Measurements from ENCODE around the gene MDM2. TPM values are rescaled to one million over a fixed set of nuclear protein-coding genes. Genes with fewer than 3 reads are reported as not detected.

Gene MDM2
- total RNA-seq, 3 donors from 2014 or later, result 74.7 to 92.1 (median 91.3) TPM

GRCh38 chr12:68851592-68852306, 43.8 kb downstream of the MDM2 start:
- Histone ChIP-seq H3K4me1 (ENCODE audit: low read depth) (no peaks in the 10 kb centered on the region), H3K9me3 (no peaks in the 10 kb centered on the region), H3K36me3 (ENCODE audit: low read depth) (no peaks in the 10 kb centered on the region), H3K4me3 (no peak overlapping the region)
- TF ChIP-seq, protein P1, sequence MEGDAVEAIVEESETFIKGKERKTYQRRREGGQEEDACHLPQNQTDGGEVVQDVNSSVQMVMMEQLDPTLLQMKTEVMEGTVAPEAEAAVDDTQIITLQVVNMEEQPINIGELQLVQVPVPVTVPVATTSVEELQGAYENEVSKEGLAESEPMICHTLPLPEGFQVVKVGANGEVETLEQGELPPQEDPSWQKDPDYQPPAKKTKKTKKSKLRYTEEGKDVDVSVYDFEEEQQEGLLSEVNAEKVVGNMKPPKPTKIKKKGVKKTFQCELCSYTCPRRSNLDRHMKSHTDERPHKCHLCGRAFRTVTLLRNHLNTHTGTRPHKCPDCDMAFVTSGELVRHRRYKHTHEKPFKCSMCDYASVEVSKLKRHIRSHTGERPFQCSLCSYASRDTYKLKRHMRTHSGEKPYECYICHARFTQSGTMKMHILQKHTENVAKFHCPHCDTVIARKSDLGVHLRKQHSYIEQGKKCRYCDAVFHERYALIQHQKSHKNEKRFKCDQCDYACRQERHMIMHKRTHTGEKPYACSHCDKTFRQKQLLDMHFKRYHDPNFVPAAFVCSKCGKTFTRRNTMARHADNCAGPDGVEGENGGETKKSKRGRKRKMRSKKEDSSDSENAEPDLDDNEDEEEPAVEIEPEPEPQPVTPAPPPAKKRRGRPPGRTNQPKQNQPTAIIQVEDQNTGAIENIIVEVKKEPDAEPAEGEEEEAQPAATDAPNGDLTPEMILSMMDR (IDR thresholded peaks at IDR 0.05), result no peak
- no peak for DNase-seq
- intact Hi-C loops (cut with DNase I, micrococcal nuclease), result no loop called here
- ATAC-seq, result no peak

DNA sequence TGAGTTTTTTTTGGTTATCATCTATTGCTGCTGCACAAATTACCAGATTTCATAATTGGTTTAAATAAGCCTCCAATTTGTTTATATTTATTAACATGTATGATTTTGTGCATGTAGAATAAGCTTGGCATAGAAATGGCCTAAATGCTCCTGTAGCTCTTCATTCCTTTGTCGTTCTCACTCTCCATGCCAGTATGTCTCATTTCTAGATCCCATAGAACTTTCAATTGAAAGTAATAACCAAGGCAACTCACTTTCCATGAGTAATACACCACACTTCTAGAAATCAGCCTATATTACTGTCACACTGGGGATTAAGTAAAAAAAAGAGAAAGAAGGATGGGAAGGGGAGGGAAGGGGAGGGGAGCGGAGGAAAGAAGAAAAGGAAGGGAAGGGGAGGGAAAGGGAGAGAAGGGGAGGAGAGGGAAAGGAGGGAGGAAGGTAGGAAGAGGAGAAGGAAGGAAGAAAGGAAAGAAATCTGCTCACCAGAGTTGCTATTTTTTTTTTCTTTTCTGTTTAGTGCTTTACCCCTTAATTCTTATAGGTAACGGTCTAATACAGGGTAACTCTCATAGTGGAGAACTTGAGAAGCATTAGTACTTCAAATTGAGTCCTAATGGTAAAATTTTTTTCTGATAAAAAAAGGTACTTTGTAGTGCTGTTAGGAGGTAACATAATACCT, 45.6 kb downstream of the MDM2 start:
- DNase-seq, result no peak
- no peak for ATAC-seq
- TF ChIP-seq, protein P1 (IDR thresholded peaks at IDR 0.05), result no peak
- H3K9me3 ChIP-seq, result no peaks in the 10 kb centered on the region
- intact Hi-C loops (cut with DNase I, micrococcal nuclease), result no loop called here
- H3K4me1 ChIP-seq (ENCODE audit: low read depth), result no peaks in the 10 kb centered on the region
- no peak overlapping the region for H3K4me3 ChIP-seq
- no peaks in the 10 kb centered on the region for H3K36me3 ChIP-seq (ENCODE audit: low read depth)

- intact Hi-C loops (cut with DNase I, micrococcal nuclease), result no loop called here
These were observed 46.1 kb downstream of the MDM2 start for GRCh38 chr12:68854078-68854468.

DNA sequence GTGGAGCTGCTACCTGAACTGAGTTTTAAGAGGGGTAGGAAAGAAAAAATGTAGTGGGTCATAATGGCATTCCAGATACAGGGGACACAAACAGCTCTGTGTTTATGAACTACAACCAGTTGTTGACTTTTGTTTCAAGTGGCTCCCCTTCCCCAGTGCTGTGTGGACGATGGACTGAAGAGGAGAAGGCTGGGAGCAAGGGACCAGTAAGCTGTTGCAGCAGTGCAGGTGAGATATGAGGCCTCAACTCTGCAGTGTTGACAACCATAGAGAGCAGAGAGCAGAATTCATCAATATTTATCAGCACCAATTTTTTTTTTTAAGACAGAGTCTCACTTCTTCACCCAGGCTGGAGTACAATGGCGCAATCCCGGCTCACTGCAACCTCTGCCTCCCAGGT, 46.6 kb downstream of the MDM2 start:
- no peak overlapping the region for H3K4me3 ChIP-seq
- H3K4me1 ChIP-seq (ENCODE audit: low read depth), result no peaks in the 10 kb centered on the region
- ATAC-seq, result no peak
- TF ChIP-seq, protein P1 (IDR thresholded peaks at IDR 0.05), result no peak
- intact Hi-C loops (cut with DNase I, micrococcal nuclease), result no loop called here
- no peak for DNase-seq
- no peaks in the 10 kb centered on the region for H3K9me3 ChIP-seq
- H3K36me3 ChIP-seq (ENCODE audit: low read depth), result no peaks in the 10 kb centered on the region

More at GRCh38 chr12:68854078-68854468, 46.1 kb downstream of the MDM2 start:
- DNase-seq (no peak), ATAC-seq (no peak)
- H3K9me3 ChIP-seq, result no peaks in the 10 kb centered on the region
- TF ChIP-seq, protein P1 (IDR thresholded peaks at IDR 0.05), result no peak
- H3K36me3 ChIP-seq (ENCODE audit: low read depth), result no peaks in the 10 kb centered on the region
- H3K4me3 ChIP-seq, result no peak overlapping the region
- no peaks in the 10 kb centered on the region for H3K4me1 ChIP-seq (ENCODE audit: low read depth)

DNA sequence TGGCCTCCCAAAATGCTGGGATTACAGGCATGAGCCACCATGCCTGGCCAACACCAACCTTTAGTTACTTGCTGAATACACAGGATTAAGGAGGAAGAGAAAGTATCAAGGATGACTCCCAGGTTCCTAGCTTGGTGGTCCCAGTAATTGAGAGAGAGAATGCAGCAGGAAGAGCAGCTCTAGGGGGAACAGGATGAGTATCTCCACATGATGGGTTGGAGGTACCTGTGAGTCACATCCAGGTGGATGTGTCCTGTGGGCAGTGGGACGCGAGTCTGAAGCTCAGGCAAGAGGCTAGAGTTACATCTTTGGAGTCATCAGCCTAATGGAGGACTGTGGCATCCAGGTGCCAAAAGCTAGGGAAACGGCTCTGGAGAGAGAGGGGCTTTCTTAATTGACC, 47.1 kb downstream of the MDM2 start:
- ATAC-seq, result no peak
- intact Hi-C loops (cut with DNase I, micrococcal nuclease), result no loop called here
- Histone ChIP-seq H3K4me1 (ENCODE audit: low read depth) (no peaks in the 10 kb centered on the region), H3K36me3 (ENCODE audit: low read depth) (no peaks in the 10 kb centered on the region), H3K4me3 (no peak overlapping the region), H3K9me3 (no peaks in the 10 kb centered on the region)
- TF ChIP-seq, protein P1 (IDR thresholded peaks at IDR 0.05), result no peak
- DNase-seq, result no peak
